Fibroblast of pulmonary artery (primary cell): ENCODE results near the gene DMD.
A peak's percentile ranks its signal among the peaks of the same experiment; 100 is the strongest.

Experiments used
- DNase-seq: peaks from one replicate; pipeline ENCODE4 v3.0.0-alpha.2; 2010; ENCODE audit warnings: low read depth
- H3K4me3 ChIP-seq: replicated peaks from 2 replicates; pipeline ENCODE4 v1.5.1; 2011; ENCODE audit warnings: low read depth, mild to moderate bottlenecking, control low read depth, low read length, moderate library complexity
- TF ChIP-seq, protein P1 (sequence below): IDR thresholded peaks from 2 replicates; pipeline ENCODE4 v1.5.1; 2011; ENCODE audit warnings: mild to moderate bottlenecking, control low read depth, low read length, inconsistent platforms; ENCODE audit errors: missing control alignments

The DMD gene

GRCh38 chrX:31209005-31209628 lies 2002.2 kb downstream of the DMD start:
- TF ChIP-seq, protein P1, sequence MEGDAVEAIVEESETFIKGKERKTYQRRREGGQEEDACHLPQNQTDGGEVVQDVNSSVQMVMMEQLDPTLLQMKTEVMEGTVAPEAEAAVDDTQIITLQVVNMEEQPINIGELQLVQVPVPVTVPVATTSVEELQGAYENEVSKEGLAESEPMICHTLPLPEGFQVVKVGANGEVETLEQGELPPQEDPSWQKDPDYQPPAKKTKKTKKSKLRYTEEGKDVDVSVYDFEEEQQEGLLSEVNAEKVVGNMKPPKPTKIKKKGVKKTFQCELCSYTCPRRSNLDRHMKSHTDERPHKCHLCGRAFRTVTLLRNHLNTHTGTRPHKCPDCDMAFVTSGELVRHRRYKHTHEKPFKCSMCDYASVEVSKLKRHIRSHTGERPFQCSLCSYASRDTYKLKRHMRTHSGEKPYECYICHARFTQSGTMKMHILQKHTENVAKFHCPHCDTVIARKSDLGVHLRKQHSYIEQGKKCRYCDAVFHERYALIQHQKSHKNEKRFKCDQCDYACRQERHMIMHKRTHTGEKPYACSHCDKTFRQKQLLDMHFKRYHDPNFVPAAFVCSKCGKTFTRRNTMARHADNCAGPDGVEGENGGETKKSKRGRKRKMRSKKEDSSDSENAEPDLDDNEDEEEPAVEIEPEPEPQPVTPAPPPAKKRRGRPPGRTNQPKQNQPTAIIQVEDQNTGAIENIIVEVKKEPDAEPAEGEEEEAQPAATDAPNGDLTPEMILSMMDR: no peak
- DNase-seq: no peak
- no peak overlapping the region for H3K4me3 ChIP-seq

- no peak overlapping the region for H3K4me3 ChIP-seq
- DNase-seq: no peak
- TF ChIP-seq, protein P1: no peak
Measured at GRCh38 chrX:31201503-31201902, 2009.8 kb downstream of the DMD start.

DNA sequence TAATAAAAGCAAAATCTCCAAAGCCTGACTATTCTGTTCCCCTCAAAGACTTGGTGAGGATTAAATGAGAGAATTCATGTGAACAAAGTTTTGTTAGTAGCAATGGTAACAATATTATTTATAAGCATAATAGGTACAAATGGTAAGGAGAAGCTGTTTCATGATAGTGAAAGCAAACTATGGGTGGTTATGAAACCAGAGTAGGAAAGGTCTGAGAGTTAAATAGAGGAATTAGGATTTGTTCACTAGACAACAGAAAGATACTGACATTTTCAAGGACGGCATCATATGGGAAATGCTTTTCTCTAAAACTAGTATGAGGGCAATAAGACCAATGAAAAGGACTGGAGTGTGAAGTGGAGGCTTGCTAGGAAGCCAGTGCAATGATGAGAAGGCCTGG lies 2010.9 kb downstream of the DMD start:
- TF ChIP-seq, protein P1: no peak
- no peak overlapping the region for H3K4me3 ChIP-seq
- DNase-seq: no peak

DNA sequence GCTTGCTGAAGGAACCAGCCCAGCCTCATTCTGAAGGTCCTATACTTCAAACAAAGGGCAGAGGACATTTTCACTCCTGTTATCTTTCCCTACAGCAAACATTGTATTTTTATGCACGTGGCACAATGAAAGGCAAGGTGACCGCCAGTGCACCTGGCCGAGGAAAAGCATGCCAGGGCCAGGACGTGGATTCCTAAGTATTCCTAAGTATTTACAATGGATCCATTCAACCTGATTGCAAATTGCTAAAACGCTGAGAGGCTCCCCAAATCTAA lies 2011.6 kb downstream of the DMD start:
- no peak overlapping the region for H3K4me3 ChIP-seq
- TF ChIP-seq, protein P1: no peak
- no peak for DNase-seq

- DNase-seq: peak; percentile 54
- no peak overlapping the region for H3K4me3 ChIP-seq
- TF ChIP-seq, protein P1: no peak
Measured at GRCh38 chrX:31199056-31199839, 2012.1 kb downstream of the DMD start.

DNA sequence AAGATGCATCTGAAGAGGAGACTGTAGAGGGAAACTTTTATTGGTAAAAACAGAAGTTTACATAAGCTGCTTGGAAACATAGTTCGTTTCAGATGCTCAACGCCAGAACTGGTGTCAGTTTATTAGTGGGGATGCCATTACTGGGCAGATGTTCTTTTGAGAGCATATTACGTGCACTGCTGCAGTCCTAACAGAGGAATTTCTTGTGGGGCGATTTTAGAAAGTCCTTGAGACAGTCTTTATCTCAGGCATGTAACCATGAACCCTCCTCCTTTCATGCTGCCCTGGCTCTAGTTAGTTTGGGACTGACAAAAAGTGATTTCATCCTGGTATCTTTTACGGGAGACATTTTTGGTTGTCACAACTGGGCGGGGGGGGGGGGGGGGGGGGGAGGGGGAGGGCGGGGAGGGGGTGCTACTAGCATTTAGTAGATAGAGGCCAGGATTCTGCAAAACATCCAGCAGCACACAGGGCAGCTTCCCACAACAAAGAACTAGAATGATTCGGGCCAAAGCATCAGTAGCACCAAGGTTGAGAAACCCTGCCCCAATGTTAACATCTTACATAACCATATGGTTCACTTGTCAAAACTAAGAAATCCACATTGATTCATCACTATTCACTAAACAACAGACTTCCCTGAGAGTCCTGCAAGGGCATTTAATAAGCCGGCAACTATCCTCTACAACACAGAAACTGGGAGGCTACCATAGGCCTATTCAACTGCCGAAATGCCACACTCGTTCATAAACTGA lies 2021.0 kb downstream of the DMD start:
- TF ChIP-seq, protein P1: no peak
- DNase-seq: peak; percentile 8
- no peak overlapping the region for H3K4me3 ChIP-seq
